CD4-positive, alpha-beta T cell treated with Interleukin-12 subunit alpha and Interleukin-12 subunit beta, for 1 hour (primary cell): ENCODE measurements around the gene KDM4C.
A peak's percentile ranks its signal among the peaks of the same experiment; 100 is the strongest.
"Not testable (repeated sequence)": the region's sequence is repeated elsewhere in the genome, so short reads cannot be mapped to it uniquely, and the experiment has no call there.

ENCODE experiments used
- DNase-seq: peaks from one replicate; pipeline ENCODE4 v3.0.0-alpha.2; 2020

KDM4C gene

DNA sequence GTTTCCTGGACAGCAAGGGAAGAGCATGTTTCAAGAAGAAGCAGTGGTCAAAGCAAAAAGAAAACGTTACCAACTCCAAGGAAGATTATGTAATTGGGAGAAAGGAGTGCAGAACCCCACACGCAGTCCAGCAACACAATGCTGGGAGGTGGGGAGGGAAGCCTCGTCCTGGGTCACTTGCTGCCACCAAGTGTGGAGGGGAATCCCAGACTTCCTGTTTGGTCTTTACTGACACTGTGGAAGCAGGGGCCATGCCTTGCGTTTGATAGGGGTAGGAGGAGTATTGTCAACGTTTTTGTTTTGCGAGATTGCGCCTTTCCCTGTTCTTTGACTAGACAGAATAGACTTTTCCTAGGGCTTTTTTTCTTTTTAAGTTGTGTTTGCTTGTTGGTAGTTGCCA lies 421.0 kb downstream of the KDM4C start:
- DNase-seq: no peak

DNA sequence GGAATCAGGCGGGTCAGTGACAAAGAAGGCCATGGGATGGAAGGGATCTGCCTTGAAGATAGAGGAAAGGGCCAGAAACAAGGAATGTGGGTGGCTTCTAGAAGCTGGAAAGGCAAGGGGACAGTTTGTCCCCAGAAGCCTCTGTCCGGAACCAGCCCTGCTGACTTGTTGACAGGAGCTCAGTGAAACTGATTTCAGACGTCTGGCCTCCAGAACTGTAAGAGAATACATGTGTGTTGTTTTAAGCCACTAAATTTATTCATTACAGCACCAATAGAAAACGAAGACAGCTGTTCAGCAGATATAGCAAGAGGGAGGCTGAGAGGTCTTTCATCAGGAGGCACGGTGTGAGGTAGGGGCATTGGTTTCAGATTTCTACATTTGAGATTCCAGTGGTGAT lies 422.5 kb downstream of the KDM4C start:
- DNase-seq: no peak

DNA sequence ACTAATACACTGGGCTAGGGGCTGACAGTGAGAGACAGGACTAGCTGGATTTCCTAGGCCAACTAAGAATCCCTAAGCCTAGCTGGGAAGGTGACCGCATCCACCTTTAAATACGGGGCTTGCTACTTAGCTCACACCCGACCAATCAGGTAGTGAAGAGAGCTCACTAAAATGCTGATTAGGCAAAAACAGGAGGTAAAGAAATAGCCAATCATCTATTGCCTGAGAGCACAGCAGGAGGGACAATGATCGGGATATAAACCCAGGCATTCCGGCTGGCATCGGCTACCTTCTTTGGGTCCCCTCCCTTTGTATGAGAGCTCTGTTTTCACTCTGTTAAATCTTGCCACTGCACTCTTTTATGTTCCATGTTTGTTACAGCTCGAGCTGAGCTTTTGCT lies 425.4 kb downstream of the KDM4C start:
- not testable (repeated sequence) for DNase-seq

DNA sequence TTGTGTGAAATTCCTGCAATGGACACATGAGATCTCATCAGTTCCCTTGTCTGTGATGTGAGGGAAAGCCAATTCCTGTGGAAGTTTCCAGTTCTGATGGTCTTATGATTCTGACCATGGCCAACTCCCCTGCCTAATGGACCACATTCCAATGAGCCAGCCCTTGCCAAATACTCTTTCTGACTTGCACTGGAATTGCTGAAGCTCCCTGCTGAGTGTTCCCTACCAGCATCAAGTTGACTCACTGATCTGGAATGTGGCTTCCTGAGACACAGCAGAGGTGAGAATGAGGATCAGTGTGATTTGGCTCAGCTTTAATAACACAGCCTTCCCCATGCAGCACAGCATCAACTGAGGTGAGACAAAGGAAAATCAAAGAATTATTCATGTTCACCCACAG lies 427.8 kb downstream of the KDM4C start:
- DNase-seq: no peak

DNA sequence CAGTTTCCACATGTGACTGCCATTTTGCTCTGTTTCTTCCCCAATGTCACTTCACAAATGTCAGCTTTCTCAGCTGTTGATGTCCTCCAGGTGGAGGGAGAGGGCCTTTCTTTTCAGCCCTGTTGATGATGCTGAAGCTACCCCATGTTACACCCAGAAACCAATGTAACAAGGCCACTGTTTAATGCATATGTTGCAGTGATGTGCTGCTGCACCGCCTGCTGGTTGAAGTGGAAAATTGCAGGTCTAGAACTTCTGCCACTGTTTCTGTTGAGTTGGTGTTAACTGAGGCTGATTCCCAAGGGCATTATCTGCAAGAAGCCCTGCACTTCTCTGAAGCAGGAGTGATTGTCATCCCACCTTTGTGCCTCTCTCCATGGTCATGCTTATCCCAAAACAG lies 428.4 kb downstream of the KDM4C start:
- DNase-seq: no peak

DNA sequence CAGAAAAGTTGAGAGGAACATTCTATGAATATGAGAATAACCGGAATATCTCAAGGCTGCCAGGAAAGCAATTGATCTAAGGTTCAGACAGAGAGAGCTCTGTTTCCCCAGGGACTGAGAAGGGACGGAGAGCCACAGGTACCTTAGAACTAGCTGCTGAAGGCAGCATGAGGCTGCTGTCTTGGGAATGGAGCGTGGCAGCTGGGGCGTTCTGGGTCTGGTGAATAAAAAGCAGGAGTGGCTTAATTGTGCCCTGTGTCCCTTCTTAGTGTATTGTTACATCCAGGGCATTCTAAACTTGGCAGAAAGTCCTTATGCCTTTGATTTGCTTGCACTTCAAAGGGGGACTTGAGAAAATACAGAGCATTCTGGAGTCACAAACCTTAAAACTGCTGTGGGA lies 434.5 kb downstream of the KDM4C start:
- DNase-seq: no peak

DNA sequence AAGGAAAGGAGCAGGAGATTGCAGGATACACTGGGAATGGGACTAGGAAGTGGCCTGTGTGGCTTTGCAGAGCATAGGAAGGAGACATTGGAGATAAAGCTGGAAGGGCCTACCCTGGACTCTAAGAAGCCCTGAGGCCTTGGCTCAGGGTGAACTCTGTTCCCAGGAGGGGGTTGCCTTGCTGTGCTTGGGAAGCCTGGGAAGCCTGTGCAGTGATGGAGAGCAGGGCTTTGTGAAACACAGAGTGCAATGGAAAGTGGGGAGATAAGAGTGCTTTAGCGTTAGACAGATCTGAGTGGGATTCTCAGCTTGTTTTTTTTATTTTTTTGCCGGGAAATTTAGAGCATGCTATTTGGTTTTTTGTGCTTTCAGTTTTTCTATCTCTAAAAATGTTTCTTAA lies 437.8 kb downstream of the KDM4C start:
- DNase-seq: no peak

DNA sequence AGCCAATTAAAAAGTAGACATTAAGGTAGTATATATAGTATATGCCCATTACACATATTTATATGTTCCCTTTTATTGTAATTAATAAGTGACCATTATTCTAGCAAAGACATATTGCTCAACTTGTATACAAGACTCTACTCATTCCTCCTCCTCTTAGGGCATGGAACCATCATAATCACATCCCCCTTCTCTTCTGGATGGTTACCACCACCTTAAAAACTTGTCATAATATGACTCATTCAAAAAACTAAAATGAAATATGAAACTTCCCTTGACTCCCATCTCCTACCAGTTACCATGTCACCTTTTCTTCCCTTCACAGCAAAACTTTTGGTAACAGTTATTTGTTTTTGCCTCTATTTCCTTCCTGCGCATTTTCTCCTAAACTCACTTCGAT lies 438.7 kb downstream of the KDM4C start:
- no peak for DNase-seq

DNA sequence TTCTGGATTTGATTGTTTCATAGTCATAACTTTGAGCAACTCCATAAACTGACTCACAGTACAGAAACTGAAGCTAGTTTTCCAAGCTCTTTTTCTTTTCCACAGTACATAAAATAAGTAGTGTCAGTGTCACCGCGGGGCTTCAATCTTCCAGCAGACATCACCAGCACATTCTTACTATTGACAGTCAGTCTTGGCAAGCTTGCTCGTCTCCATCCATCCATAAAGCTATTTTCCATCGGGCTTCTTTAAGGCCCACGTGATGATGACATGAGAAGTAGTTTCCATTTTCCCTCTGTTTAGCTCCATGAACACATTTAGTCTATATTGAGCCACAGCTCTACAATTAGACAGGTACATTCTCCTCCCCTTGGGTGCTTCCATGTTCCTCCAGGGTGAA lies 443.4 kb downstream of the KDM4C start:
- DNase-seq: no peak

DNA sequence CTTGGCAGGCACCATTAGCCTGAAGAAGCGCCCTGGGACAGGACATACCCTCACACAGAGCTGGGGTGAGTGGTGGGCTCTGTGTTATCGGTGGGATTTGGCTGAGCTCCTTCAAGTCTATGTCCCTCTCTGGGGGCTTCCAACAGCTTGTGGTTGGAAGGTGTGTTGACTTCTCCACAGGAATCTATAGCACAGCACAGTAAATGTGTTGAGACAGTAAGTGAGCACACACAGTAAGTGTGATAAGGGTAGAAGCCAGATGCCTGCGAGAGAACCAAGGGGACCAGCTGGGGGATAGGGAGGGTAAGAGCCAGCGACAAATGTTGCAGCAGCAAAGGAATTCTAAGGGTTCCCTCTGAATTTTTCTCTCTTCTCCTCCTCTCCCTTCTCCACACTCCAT lies 448.0 kb downstream of the KDM4C start:
- no peak for DNase-seq

DNA sequence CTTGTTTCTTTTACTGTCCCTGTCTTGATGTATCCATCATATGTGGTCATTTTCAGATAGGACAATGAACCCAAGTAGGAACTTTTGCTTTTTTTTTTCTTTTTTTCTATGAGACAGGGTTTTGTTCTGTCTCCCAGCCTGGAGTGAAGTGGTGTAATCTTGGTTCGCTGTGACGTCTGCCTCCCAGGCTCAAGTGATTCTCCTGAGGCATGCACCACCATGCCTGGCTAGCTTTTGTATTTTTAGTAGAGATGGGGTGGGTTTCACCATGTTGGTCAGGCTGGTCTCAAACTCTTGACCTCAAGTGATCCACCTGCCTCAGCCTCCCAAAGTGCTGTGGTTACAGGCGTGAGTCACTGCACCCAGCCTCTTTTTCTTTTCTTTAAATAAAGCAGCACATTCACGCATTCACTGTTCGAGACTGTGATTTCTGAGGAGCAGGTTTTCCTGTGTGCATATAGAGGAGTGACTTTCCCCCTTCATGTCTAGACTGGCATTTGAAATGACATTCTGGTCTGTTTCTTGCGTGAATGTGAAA lies 448.5 kb downstream of the KDM4C start:
- no peak for DNase-seq

DNA sequence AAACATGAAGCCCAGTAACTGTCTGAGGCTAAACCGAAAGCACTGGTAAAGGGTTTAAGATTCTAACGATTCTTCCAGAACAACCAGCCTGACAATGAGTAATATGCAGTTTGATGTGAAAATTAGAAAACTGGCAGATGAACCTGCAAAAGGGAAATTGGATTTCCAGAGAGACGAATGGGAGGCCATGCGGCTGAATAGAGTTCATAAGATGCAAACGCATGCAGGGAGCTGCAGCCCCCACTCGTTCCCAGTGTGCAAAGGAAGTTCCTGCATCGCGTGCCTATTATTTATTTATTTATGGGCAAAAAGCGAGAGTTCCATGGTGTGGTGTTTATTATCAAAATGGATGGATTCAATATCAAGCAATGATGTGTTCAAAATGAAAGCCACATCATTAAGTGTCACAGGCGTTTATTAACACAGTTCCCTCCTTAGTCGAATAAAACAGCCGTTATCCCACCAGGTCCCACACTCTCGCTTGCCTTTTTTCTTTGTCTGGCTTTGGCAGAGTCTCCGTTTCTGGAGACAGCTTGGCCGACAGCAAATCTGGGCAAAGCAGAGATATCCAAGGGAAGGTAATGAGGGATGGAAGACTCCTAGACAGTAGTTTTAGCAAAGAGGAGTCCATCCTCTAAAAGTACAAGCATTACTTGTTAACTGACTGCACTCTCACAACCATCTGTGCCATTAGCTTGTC lies 451.4 kb downstream of the KDM4C start:
- DNase-seq: no peak

DNA sequence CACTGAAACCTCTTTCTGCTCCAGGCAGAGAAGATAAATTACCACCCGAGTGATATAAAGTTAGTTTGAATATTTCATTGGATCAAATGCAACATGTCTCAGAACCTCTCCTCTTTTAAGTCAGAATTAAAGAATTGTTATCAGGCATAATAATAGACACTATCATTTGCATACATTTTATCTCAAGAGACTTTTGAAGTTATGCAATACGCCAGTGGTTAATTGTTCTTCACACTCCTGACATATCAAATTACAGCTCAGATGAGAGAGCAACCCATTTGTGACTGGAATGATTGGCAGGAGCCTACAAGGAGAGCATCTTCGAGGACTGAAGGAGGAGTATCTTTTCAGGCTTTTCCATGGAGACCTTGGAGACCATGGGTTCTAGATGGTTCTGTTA lies 452.2 kb downstream of the KDM4C start:
- no peak for DNase-seq

DNA sequence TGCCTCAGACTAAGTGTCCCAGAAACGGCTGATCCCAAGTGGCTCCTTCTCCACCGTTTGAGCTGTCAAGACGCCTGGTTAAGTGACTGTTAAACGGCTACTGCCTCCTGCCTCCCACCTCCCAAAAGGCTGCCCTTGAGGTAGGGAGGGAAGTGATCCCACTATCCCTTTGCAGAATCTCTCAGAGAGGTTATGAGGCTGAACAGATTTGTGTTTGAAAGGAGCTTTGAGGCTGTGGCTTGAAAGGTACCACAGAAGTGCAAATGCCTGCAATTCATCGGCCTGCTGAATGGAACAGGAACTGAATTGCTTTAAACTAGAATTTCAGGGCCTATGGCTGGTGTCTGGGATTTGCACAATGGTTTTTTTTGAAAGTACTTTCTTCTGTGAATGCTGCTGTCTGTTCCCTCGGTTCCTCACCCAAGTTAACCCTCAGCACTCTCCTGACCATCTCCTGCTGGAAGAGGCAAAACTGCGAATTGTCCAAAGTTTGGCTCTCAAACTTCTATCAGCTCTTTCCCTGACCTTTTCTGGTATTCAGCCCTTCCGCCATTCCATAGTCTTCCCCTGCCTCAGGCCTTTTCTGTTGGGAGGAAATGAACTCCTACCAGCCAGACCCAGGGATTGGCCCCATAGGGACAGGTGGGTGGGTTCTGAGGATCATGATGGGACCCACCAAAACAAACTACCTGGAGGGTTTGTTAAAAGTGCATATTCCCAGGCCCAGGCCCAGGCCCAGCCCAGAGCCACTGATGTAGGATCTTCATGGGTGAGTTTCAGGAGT lies 453.3 kb downstream of the KDM4C start:
- DNase-seq: no peak

DNA sequence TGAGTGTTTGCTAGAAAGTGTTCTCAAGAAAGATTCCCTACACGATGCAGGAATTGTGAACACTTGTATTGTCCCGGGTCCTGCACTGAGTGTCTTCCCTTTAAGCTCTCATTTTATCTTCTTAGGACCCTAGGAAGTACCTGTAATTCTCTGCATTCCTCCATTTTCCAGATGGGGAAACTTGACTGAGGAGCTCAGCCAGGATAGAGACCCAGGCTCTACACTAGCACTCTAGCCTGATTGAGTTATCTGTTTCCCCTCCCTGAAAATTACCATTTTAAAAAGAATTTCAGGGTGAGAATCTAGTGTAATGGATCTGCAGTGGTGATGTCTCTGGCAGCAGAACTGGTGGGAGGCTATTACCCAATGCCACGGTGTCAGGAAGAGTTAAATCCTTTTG lies 453.9 kb downstream of the KDM4C start:
- DNase-seq: no peak

DNA sequence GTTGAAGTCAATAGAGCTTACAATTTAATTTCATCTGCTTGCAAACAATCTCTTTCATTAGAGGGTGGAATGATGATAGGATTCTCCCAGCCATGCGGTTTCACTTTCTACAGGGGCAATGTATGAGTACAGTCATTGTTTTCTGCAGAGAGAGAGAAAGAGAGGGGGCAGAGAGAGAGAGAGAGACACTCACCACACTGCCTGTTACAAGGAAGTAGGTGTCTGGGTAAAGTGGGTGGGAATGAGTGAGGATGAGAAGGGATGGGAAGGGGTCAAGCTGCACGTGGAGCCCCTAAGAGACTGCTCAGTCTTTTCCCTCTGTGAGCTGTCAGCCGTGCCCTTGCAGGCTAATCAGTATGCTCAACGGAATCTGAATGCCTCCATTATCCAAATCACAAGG lies 454.3 kb downstream of the KDM4C start:
- DNase-seq: no peak

DNA sequence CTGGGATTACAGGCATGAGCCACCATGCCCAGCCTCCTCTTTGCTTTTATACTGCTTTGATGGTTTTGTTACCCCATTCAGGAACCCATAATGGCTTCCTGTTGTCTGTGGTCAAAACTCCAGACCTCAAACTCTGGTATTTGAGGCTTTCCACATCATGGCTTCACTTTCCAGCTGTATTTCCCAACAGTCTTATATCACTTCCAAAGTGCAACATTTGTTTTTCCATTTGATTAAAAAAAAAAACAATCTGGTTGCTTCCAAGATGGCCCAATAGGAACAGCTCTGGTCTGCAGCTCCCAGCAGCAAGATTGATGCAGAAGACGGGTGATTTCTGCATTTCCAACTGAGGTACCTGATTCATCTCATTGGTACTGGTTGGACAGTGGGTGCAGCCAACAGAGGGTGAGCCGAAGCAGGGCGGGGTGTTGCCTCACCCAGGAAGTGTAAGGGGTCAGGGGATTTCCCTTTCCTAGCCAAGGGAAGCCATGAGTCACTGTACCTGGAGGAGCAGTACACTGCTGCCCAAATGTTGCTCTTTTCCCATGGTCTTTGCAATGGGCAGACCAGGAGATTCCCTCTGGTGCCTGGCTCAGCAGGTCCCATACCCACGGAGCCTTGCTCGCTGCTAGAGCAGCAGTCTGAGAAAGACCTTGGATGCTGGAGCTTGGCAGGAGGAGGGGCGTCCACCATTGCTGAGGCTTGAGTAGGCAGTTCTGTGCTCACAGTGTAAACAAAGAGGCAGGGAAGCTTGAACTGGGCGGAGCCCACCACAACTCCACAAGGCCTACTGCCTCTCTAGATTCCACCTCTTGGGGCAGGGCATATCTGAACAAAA lies 458.4 kb downstream of the KDM4C start:
- peak; percentile 14 for DNase-seq

DNA sequence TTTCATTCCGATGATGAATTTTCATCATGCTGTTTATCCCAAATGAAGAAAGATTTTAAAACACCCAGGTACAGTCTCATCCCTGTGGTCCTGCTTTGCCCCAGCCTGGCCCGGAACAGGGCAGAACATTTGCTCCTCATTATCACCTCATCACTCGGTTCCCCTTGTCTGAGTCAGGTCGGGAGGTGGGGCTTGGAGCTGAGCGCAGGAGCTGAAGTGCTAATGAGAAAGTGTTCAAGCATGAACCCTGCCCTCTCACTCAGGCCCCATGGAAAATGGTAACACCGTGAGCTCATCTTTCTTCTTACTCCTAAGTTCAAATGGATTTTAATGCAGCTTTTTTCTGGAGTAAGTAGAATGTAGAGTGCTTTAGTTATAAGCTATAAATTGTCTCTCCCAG lies 466.2 kb downstream of the KDM4C start:
- DNase-seq: no peak
